HCT116 (cell line): Measurements from ENCODE around the gene RC3H2. TPM values are rescaled to one million over a fixed set of nuclear protein-coding genes. Genes with fewer than 3 reads are reported as not detected.
A peak's percentile ranks its signal among the peaks of the same experiment; 100 is the strongest.

ENCODE experiments used
- ATAC-seq: fragments of 200-7000 bp; cut with Tn5 transposase; 2 replicates; pipeline ENCODE4 v1.9.1; 2020; ENCODE audit warnings: mild to moderate bottlenecking, moderate library complexity
- Bru-seq: library from RNA; stranded (reverse); fragments of 400-500 nt; gene quantifications from one replicate; lab custom pipeline; 2021; lab: Mats Ljungman, UMichigan
- BruChase-seq, 2 experiments: library from RNA; stranded (reverse); fragments of 400-500 nt; gene quantifications; one replicate each; lab custom pipeline; 2021; lab: Mats Ljungman, UMichigan
- BruUV-seq: library from RNA; stranded (reverse); fragments of 400-500 nt; replicated peaks from 2 replicates; lab custom pipeline; 2021; lab: Mats Ljungman, UMichigan
- CTCF ChIA-PET: fragments of 300-600 bp; sonication (Branson Sonifier 250); formaldehyde crosslinking; loops from one replicate; lab custom pipeline; 2021; ENCODE audit warnings: antibody characterized with exemption; lab: Charles Lee
- POLR2A ChIA-PET: fragments of 300-600, 350-600 bp; sonication (Branson Sonifier 250); formaldehyde crosslinking; loops from one replicate; lab custom pipeline; 2021; ENCODE audit warnings: antibody characterized with exemption; lab: Charles Lee
- RAD21 ChIA-PET, 2 experiments: fragments of 300-600 bp; sonication (Branson Sonifier 250); formaldehyde crosslinking; loops; one replicate each; lab custom pipeline; 2023; ENCODE audit warnings: low total read pairs in 2 of 2; ENCODE audit not compliant: uncharacterized antibody in 2 of 2, unreplicated experiment in 2 of 2, low non-redundant PET in 1 of 2; lab: Charles Lee
- DNase-seq: peaks from one replicate; pipeline ENCODE4 v3.0.0-alpha.2; 2010; ENCODE audit warnings: low read depth, low spot score
- H2AFZ ChIP-seq: fragments of 200-600 bp; shearing (Covaris generic), sonication (generic); 2 replicates; pipeline ENCODE4 v1.6.1; 2017; ENCODE audit warnings: low read depth, mixed run types, mixed read lengths, antibody characterized with exemption, low read length; ENCODE audit not compliant: poor library complexity, severe bottlenecking
- H3K27ac ChIP-seq: 2 replicates; pipeline ENCODE4 v1.5.1; 2012; ENCODE audit warnings: low read depth, low read length
- H3K27me3 ChIP-seq: fragments of 200-600 bp; sonication (generic); 2 replicates; pipeline ENCODE4 v1.6.1; 2016; ENCODE audit warnings: mixed run types, low read length, mixed read lengths; ENCODE audit not compliant: insufficient read depth
- H3K36me3 ChIP-seq, 2 experiments: fragments of 200-500 bp in 1 of 2; fragments of 200-600 bp in 1 of 2; sonication (Bioruptor generic) in 1 of 2; sonication (generic) in 1 of 2; 2 replicates each; pipeline versions ENCODE4 v1.5.1 to v1.6.1; 2014 to 2016; ENCODE audit warnings: low read length in 2 of 2, inconsistent platforms in 1 of 2, mixed read lengths in 1 of 2, mixed run types in 1 of 2; ENCODE audit not compliant: insufficient read depth in 2 of 2, control insufficient read depth in 1 of 2
- H3K4me1 ChIP-seq, 2 experiments: fragments of 200-600 bp in 1 of 2; sonication (generic) in 1 of 2; 2 replicates each; pipeline versions ENCODE4 v1.5.1 to v1.6.1; 2012 to 2017; ENCODE audit warnings: low read length in 2 of 2, inconsistent platforms in 1 of 2, mild to moderate bottlenecking in 1 of 2, mixed read lengths in 1 of 2, mixed run types in 1 of 2, moderate library complexity in 1 of 2; ENCODE audit not compliant: insufficient read depth in 2 of 2, control insufficient read depth in 1 of 2
- H3K4me2 ChIP-seq: fragments of 200-600 bp; sonication (generic); 2 replicates; pipeline ENCODE4 v1.6.1; 2017; ENCODE audit warnings: mixed run types, low read length, mixed read lengths
- H3K4me3 ChIP-seq, 2 experiments: fragments of 200-600 bp in 1 of 2; sonication (generic) in 1 of 2; replicated peaks in 1 of 2; 2 replicates each; pipeline ENCODE4 v1.5.1; 2011 to 2016; ENCODE audit warnings: low read length in 2 of 2, control low read depth in 1 of 2, low read depth in 1 of 2, mild to moderate bottlenecking in 1 of 2, mixed read lengths in 1 of 2, mixed run types in 1 of 2
- H3K79me2 ChIP-seq: fragments of 200-600 bp; sonication (generic); 2 replicates; pipeline ENCODE4 v1.6.1; 2017; ENCODE audit warnings: mild to moderate bottlenecking, mixed run types, low read length, moderate library complexity, mixed read lengths; ENCODE audit not compliant: insufficient read depth
- H3K9ac ChIP-seq: fragments of 200-600 bp; sonication (generic); 2 replicates; pipeline ENCODE4 v1.6.1; 2016; ENCODE audit warnings: low read length, mixed read lengths
- H3K9me2 ChIP-seq: fragments of 200-600 bp; sonication (generic), shearing (Covaris generic); 2 replicates; pipeline ENCODE4 v1.6.1; 2017; ENCODE audit warnings: mixed run types, mild to moderate bottlenecking, moderate library complexity; ENCODE audit not compliant: insufficient read depth
- H3K9me3 ChIP-seq, 2 experiments: fragments of 200-500 bp in 1 of 2; fragments of 200-600 bp in 1 of 2; sonication (Bioruptor generic) in 1 of 2; sonication (generic) in 1 of 2; 2 replicates each; pipeline ENCODE4 v1.6.1; 2014 to 2017; ENCODE audit warnings: low read length in 2 of 2, mixed read lengths in 2 of 2, inconsistent platforms in 1 of 2, low read depth in 1 of 2, mild to moderate bottlenecking in 1 of 2, mixed run types in 1 of 2, moderate library complexity in 1 of 2; ENCODE audit not compliant: control insufficient read depth in 1 of 2, insufficient read depth in 1 of 2
- H4K20me1 ChIP-seq: fragments of 200-600 bp; sonication (generic), shearing (Covaris generic); 2 replicates; pipeline ENCODE4 v1.6.1; 2017; ENCODE audit warnings: mixed run types, mild to moderate bottlenecking, moderate library complexity; ENCODE audit not compliant: insufficient read depth
- CBX3 ChIP-seq: IDR thresholded peaks from 2 replicates; pipeline ENCODE4 v1.6.1; 2012; ENCODE audit warnings: low read depth
- CEBPB ChIP-seq: IDR thresholded peaks from 2 replicates; pipeline ENCODE4 v1.6.1; 2012; ENCODE audit warnings: low read depth
- CTCF ChIP-seq, 3 experiments: fragments of 200-600 bp in 1 of 3; sonication (generic) in 1 of 3; IDR thresholded peaks in 2 of 3; conservative IDR thresholded peaks in 1 of 3; 2 replicates each; pipeline ENCODE4 v1.5.1; 2012 to 2017; ENCODE audit warnings: low read depth in 2 of 3, low read length in 2 of 3, antibody characterized with exemption in 1 of 3, borderline replicate concordance in 1 of 3, control low read depth in 1 of 3, mild to moderate bottlenecking in 1 of 3, mixed read lengths in 1 of 3, mixed run types in 1 of 3, moderate library complexity in 1 of 3; ENCODE audit not compliant: insufficient read depth in 1 of 3
- EGR1 ChIP-seq: IDR thresholded peaks from 2 replicates; pipeline ENCODE4 v1.6.1; 2012; ENCODE audit warnings: low read depth
- ELF1 ChIP-seq: IDR thresholded peaks from 2 replicates; pipeline ENCODE4 v1.6.1; 2012; ENCODE audit warnings: low read depth, borderline replicate concordance
- EZH2 ChIP-seq: fragments of 200-600 bp; sonication (generic); IDR thresholded peaks from 2 replicates; pipeline ENCODE4 v1.6.1; 2017; ENCODE audit warnings: antibody characterized with exemption, mixed run types
- JUND ChIP-seq: IDR thresholded peaks from 2 replicates; pipeline ENCODE4 v1.6.1; 2012
- MAX ChIP-seq: IDR thresholded peaks from 2 replicates; pipeline ENCODE4 v1.6.1; 2012
- POLR2A ChIP-seq: IDR thresholded peaks from 2 replicates; pipeline ENCODE4 v1.7.0; 2011; ENCODE audit warnings: borderline replicate concordance; ENCODE audit not compliant: insufficient read depth, insufficient read length; ENCODE audit errors: extremely low read depth
- POLR2AphosphoS5 ChIP-seq: IDR thresholded peaks from 2 replicates; pipeline ENCODE4 v1.6.1; 2011; ENCODE audit warnings: mild to moderate bottlenecking, low read depth, low read length, moderate library complexity
- RAD21 ChIP-seq: IDR thresholded peaks from 2 replicates; pipeline ENCODE4 v1.6.1; 2012; ENCODE audit warnings: low read depth, mild to moderate bottlenecking
- SIN3A ChIP-seq: IDR thresholded peaks from 2 replicates; pipeline ENCODE4 v1.6.1; 2012; ENCODE audit warnings: low read depth
- SP1 ChIP-seq: IDR thresholded peaks from 2 replicates; pipeline ENCODE4 v1.6.1; 2012; ENCODE audit warnings: low read depth
- SRF ChIP-seq: IDR thresholded peaks from 2 replicates; pipeline ENCODE4 v1.6.1; 2012; ENCODE audit warnings: low read depth
- TCF7L2 ChIP-seq: IDR thresholded peaks from 2 replicates; pipeline ENCODE4 v1.7.0; 2011; ENCODE audit warnings: borderline replicate concordance, inconsistent platforms; ENCODE audit not compliant: insufficient read depth, insufficient read length; ENCODE audit errors: extremely low read depth
- YY1 ChIP-seq: IDR thresholded peaks from 2 replicates; pipeline ENCODE4 v1.6.1; 2011; ENCODE audit warnings: low read length, low read depth, moderate library complexity, mild to moderate bottlenecking; ENCODE audit not compliant: insufficient replicate concordance; ENCODE audit errors: extremely low read depth
- ZBTB33 ChIP-seq: IDR thresholded peaks from 2 replicates; pipeline ENCODE4 v1.6.1; 2011; ENCODE audit warnings: mild to moderate bottlenecking, low read length, moderate library complexity; ENCODE audit not compliant: insufficient replicate concordance; ENCODE audit errors: extremely low read depth
- ZFX ChIP-seq: fragments of 450-650 bp; IDR thresholded peaks from 2 replicates; pipeline ENCODE4 v1.6.1; 2017
- ZNF274 ChIP-seq: fragments of 200-500 bp; sonication (Bioruptor generic); IDR thresholded peaks from 2 replicates; pipeline ENCODE4 v1.6.1; 2014; ENCODE audit warnings: mild to moderate bottlenecking, low read depth, low read length, inconsistent platforms
- intact Hi-C: fragments of 100-400 bp; cut with micrococcal nuclease; formaldehyde crosslinking; loops from 2 replicates; pipeline ENCODE4 v1.10.0; 2022
- long read RNA-seq: library from polyadenylated mRNA; unstranded; transcript quantifications from one replicate; pipeline ENCODE4 v2.0.0, GENCODE V29; 2021; ENCODE audit not compliant: unreplicated experiment
- polyA plus RNA-seq: library from polyadenylated mRNA; unstranded; fragments of >200 nt; gene quantifications from 2 replicates; pipeline ENCODE4 v1.2.1, GENCODE V29; 2012; ENCODE audit warnings: missing spikeins
- total RNA-seq: library from RNA; stranded (reverse); gene quantifications from one replicate; pipeline ENCODE4 v1.2.1, GENCODE V29; 2021; ENCODE audit not compliant: unreplicated experiment

Gene RC3H2
- total RNA-seq = 53.8 TPM
- 15.9 and 17.4 TPM in 2 replicates for polyA plus RNA-seq
- Bru-seq, nascent RNA = percentile 88 among the genes with signal in this experiment
- percentile 97 among the genes with signal in this experiment for BruChase-seq, experiment 1, labeled RNA remaining after a 6-hour chase
- percentile 93 among the genes with signal in this experiment for BruChase-seq, experiment 2, labeled RNA remaining after a 2-hour chase
- long read RNA-seq, full-length matches to known transcripts = 17 of 87 reads
- long read RNA-seq, partial matches to known transcripts = 13 of 87 reads
- long read RNA-seq, other reads (novel, unspliced or antisense) = 57 of 87 reads

GRCh38 chr9:122904823-122905710 lies at the start of gene RC3H2:
Gene RC3H2 (minus strand): TSS chr9:122905359. CDS start chr9:122897509, 7,850 bp downstream.
- H3K4me3 ChIP-seq = peak within 1 kb of the TSS; percentile 89 to 96
- ChIA-PET POLR2A (interaction anchor here (1.0 to 1.4 kb wide), 4 partner anchors 9 to 38 kb away, joined by 3 to 9 read pairs (median 7); partner anchors contain the start of genes RABGAP1, ZBTB26 and ZBTB6), RAD21 (no interaction called here)
- peaks cover 67% of the 10 kb centered on the region for H3K79me2 ChIP-seq
- H3K9me3 ChIP-seq = no peaks in the 10 kb centered on the region
- intact Hi-C loops = loop anchor here (10.0 kb wide), 1 partner anchor 90 kb away; no protein-coding TSS in a partner anchor
- H3K27ac ChIP-seq = peak within 1 kb of the TSS; percentile 80
- no peaks in the 10 kb centered on the region for H3K27me3 ChIP-seq
- H3K9me2 ChIP-seq = no peaks in the 10 kb centered on the region
- peak; percentile 100 for DNase-seq
- TF ChIP-seq ELF1 (no peak; the same call in 1 of the 2 replicates), POLR2A (peak; percentile 85), EZH2 (no peak), CEBPB (peak; percentile 93), ZBTB33 (peak; percentile 99), CTCF (IDR thresholded peaks at IDR 0.05 in 2 of 3, conservative IDR thresholded peaks at IDR 0.05 in 1 of 3; ENCODE audit: borderline replicate concordance in 1 of 3, insufficient read depth in 1 of 3, low read depth in 2 of 3, low read length in 2 of 3) (no peak), JUND (no peak), TCF7L2 (peak; percentile 60), YY1 (peak; percentile 40), CBX3 (0 out of 2 replicates have a peak, but pooled peaks have one; percentile 78), MAX (peak; percentile 59; the same call in 1 of the 2 replicates), SRF (no peak), SIN3A (peak; percentile 82), POLR2AphosphoS5 (peak; percentile 95), ZFX (peak; percentile 96), RAD21 (no peak), SP1 (peak; percentile 75; the same call in 1 of the 2 replicates), EGR1 (peak; percentile 98), ZNF274 (no peak)
- TF ChIP-seq, all 23 proteins: peak for 12
- Histone ChIP-seq H4K20me1 (0 out of 2 replicates have a peak, but pooled peaks cover 6% of the 10 kb centered on the region), H3K9ac (peak within 1 kb of the TSS; percentile 96), H3K4me2 (peak within 1 kb of the TSS; percentile 85), H3K36me3 (peaks cover 0 to 2% of the 10 kb centered on the region in 2 experiments; a peak in 1 of 4 replicates), H2AFZ (peak within 1 kb of the TSS; percentile 95), H3K4me1 (peaks cover 0 to 16% of the 10 kb centered on the region in 2 experiments; a peak in 2 of 4 replicates)
- CTCF ChIA-PET = no interaction called here
- BruUV-seq = no TSS peak
- peak; percentile 96 for ATAC-seq
